Measurements from ENCODE around the gene CNR2. TPM values are rescaled to one million over a fixed set of nuclear protein-coding genes. Genes with fewer than 3 reads are reported as not detected.
"Not testable (repeated sequence)": the region's sequence is repeated elsewhere in the genome, so short reads cannot be mapped to it uniquely, and the experiment has no call there.

Gene CNR2
- total RNA-seq, 1 donor from 2014 or later: under 0.01 TPM

- peak; percentile 74 for DNase-seq (ENCODE audit: low spot score)
Observed at GRCh38 chr1:23916209-23917131, 3.3 kb upstream of the CNR2 start.

- DNase-seq (ENCODE audit: low spot score): no peak
Observed at GRCh38 chr1:23915466-23915865, 2.3 kb upstream of the CNR2 start.

DNA sequence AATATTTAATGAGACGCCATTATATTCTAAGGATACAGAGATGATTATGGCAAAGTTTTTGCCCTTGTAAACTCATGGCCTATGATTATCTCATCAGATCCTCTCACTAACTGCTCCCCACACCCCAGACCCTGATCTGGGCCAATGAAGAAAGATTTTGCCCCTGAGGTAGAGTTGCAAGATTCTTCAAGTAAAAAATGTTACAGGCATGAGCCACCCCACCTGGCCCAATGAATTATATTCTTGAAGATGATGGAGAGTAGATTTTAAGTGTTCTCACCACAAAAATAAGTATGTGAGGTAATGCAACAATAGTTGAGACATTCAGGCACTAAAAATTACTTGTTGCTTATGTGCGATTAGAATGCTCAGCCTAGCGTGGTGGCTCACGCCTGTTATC lies 1.8 kb upstream of the CNR2 start:
- DNase-seq (ENCODE audit: low spot score): no peak

- no peak for DNase-seq (ENCODE audit: low spot score)
Observed at GRCh38 chr1:23911921-23912320, 1.2 kb downstream of the CNR2 start.

DNA sequence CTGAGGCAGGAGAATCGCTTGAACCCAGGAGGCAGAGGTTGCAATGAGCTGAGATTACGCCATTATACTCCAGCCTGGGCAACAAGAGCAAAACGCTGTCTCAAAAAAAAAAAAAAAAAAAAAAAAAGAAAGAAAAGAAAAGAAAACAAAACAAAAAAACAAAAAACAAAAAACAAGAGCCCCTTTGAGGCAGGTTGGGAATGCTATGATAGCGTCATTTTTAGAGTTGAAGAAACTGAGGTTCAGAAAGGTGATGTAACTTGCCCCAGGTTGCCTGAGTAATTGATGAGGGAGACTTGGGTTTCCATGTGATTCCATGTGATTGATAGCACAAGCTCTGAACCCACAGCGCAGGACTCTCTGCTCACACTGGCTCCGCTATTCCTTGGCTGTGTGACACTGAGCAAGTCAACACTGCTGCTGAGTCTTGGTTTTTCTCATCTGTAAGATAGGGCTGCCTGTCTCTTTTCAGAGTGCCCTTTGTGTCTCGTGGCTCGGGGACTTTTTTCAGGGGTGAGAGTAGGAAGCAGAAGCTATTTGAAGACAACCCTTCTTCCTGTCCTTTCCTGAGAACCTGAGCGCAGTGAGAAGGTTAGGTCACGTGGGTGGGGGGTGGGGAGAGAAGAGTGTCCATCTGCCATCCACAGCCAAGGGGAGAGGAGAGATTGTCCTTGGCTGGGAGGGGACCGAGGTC lies 2.5 kb downstream of the CNR2 start:
- no peak for DNase-seq (ENCODE audit: low spot score)

GRCh38 chr1:23910144-23910543 lies 3.0 kb downstream of the CNR2 start:
- DNase-seq (ENCODE audit: low spot score): no peak

GRCh38 chr1:23909412-23909811 lies 3.8 kb downstream of the CNR2 start:
- no peak for DNase-seq (ENCODE audit: low spot score)

DNA sequence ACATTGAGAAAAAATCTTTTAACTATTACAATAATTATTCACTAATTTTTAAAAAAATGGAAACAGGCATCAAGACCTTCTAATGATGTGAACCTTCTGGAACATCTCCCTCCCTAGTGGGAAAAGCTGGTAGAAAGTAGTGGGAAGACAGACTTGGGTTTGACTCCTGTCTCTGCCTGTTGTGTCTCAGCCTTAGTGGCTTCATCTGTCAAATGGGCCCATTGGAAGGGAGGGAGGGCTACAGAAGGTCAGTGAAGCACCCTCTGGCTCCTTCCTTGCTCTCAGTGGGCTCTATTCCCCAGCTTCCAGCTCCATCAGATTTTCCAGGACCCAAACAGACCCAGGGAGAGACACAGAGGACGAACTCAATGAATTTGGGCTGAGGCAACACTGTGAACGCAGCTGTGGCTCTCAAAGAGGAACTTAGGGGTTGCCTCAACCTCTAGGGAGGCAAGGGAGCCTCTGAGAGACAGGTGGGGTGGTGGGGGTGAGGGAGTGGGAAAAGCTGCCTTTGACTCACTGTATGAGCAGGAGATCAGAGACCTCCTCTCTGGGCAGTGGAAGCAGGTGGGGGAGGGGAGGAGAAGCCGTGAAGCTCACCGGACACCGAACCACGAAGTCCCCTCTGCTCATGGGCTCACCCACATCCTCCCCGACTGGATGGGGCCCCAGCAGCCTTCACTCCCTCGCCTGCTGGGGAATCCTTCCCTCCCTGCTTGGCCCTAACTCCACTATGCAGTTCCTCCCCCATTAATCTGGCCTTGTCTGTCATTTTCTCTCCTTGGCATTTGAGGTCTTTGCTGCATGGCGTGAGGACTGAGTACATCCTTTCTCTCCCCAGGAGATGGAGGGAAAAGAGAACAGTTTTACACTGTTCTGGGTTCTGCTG lies 4.5 kb downstream of the CNR2 start:
- DNase-seq (ENCODE audit: low spot score): no peak

DNA sequence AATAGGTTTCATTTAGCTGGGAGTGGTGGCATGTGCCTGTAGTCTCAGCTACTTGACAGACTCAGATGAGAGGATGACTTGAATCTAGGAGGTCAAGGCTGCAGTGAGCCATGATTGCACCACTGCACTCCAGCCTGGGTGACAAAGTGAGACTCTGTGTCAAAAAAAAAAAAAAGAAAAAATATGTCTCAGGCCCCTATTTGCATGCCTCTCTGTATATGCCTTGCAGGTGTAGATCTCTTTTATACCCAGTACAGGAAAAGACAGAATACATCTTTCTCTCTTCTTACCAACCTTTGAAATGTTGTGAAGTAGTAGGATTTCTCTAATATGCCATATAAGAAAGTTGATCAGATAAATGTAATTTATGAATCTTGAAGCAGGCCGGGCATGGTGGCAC lies 6.4 kb downstream of the CNR2 start:
- no peak for DNase-seq (ENCODE audit: low spot score)

DNA sequence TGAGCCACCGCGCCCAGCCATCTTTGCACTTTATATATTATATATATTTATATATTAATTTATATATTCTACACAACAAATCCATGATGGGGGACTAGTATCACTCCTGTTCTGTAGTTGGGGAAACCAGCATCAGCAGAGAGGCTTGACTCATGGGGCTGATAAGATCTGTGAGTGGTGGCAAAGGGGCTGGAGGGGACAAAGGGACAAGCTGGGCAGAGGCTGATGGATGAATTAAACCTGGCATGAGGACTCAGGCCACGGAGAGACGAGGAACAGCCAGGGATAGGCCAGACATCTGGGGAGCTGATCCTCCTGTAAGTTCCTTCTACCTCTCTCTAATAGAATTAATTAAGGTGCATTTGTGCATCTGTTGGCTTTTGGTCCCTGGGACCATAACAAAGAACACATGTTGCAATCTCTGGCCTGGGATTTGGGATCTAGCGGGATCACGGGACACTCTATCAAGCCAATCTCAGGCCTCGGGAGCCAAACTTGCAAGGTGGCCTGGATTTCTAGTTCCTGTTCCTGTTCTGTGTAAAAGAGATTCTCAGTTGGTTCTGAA lies 7.6 kb downstream of the CNR2 start:
- DNase-seq (ENCODE audit: low spot score): no peak

DNA sequence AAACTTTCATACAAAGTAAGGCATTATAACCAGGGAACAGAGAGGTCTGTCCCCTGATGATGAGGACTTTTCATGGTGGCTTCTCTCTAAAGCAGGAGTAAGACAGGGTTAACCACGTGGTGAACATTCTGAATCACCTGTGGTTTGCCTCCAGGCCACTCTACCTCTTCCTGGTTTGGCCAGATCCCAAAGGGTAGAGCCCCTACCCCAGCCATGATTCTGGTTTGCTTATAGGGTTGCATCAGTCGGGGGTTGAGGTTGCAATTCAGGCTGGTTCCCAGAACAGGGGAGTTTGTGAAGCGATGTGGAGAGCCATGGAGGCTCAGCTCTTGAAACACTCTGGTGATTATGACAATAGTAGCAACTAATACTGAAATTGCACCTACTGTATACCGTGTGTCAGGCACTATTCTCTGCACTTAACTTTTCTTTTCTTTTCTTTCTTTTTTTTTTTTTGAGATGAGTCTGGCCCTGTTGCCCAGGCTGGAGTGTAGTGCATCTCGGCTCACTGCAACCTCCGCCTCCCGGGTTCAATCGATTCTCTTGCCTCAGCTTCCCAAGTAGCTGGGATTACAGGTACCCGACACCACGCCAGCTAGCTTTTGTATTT lies 8.3 kb downstream of the CNR2 start:
- DNase-seq (ENCODE audit: low spot score): no peak

DNA sequence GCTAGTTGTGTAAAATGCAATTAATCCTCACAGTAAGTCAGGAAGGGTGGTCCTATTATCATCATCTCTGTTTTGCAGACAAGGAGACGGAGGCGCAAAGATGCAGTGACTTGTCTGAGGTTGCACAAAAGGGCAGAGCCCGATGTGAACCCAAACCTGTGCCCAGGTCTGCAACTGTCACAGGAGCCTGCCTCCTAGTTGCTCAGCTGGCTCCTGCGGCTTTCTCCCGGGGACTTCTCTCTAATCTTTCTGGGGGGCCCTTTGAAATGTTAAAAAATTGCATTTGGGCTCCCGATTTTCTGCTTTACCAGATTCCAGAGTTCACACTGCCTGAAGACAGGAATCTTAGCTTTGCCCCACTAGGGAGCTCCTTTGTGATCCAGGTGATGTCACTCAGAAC lies 9.4 kb downstream of the CNR2 start:
- DNase-seq (ENCODE audit: low spot score): no peak

- DNase-seq (ENCODE audit: low spot score): no peak
Observed at GRCh38 chr1:23902321-23903278, 10.6 kb downstream of the CNR2 start.

GRCh38 chr1:23900017-23900416 lies 13.1 kb downstream of the CNR2 start:
- not testable (repeated sequence) for DNase-seq (ENCODE audit: low spot score)

DNA sequence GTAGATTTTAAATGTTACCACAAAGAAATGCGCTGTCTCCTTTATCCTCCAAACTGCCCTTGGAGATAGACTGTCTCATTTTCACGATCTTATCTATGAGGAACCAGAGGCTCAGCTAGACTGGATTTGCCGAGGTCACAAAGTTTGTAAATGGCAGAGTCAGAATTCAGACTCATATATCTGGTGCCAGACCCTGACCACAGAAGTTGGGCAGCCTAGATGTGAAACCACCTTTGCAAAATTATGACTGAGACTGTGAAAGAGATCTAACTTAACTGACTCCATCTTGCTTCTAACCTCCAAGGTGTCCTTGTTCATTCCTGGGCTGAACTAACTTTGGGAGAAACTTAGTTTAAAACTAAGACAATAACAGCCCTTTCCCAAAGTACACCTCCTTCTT lies 14.1 kb downstream of the CNR2 start:
- no peak for DNase-seq (ENCODE audit: low spot score)

DNA sequence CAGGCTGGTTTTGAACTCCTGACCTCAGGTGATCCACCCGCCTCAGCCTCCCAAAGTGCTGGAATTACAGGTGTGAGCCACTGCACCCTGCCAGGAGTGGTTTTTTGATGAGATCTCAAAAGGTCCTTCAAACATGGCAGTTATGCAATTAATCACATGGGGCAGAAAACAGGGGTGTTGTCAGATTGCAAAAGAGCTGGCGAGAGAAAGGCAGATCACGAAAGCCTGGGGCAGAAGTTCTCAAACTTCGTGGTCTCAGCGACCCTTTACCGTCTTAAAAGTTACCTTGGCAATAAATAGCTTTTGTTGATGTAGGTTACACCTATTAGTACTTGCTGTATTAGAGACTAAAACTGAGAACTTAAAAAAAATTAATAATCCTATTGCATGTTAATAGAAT lies 16.1 kb downstream of the CNR2 start:
- no peak for DNase-seq (ENCODE audit: low spot score)

DNA sequence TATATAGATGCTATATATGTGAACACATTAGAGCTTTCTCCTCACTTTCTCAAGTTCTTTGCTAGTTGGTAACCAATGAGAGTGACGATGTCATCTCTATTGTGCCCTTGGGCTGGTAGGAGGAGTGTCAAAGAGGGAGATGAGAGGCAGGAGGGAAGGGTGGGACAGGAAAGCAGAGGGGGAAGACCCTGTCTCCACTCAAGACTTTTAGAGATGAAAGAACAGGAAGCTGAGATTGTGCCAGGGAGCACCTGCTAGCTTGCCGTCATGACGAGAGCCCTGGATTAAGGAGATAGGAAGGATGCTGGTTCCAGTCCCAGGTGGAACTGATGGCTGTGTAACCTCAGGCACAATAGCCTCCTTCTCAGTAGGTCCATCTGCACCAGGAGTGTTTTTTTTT lies 16.7 kb downstream of the CNR2 start:
- DNase-seq (ENCODE audit: low spot score): no peak

DNA sequence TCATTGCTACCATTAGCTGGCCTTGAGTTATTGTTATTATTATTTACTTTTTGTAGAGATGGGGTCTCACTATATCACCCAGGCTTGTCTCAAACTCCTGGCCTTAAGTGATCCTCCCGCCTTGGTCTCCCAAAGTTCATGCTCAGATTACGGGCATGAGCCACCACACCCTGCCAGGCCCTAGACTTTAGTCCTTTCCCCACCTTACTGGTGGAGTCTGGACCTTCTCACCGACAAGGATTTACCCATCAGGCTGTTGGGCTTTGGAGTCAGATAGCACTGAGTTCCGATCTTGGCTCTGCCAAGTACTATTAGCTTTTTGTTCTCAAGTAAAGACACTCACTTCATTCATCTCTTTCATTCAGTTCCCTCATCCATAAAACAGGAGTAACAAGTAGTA lies 17.2 kb downstream of the CNR2 start:
- DNase-seq (ENCODE audit: low spot score): no peak

DNA sequence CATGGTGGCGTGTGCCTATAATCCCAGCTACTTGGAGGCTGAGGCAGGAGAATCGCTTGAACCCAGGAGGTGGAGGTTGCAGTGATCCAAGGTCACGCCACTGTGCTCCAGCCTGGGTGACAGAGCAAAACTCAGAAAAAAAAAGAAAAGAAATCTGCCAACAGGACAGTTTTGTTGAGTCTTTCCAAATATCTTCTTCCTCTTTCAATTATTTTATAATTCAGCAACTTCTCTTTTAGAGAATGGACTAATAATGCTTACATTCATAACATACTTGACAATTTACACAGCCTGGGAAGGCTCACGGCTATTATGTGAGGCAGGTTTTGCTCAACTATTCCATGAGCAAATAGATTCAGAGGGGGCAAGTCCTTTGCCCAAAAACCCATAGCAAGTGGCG lies 18.1 kb downstream of the CNR2 start:
- no peak for DNase-seq (ENCODE audit: low spot score)

DNA sequence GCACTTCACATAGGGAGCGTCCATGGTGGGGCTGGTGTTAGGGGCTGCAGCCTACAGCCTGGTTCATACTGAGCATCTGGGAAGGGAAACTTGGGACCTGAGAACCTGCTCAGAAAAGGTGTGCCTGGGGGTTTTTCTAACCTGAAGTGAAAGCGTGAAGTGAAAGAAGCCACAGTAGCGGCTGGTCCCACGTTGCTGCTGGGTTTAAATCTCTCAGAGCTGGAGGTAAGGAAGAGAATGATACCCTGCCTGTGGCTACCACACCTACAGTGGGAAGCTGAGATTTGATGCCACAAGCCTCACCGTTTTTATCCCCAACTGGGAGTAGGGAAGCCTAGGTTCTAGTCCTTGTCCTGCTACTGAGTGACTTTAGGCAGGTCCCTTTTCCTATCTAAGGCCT lies 24.1 kb downstream of the CNR2 start:
- no peak for DNase-seq (ENCODE audit: low spot score)

Measured in umbilical cord (tissue), 2 donors.